ENCODE data around the gene WIZ.

Gene WIZ

GRCh38 chr19:15468675-15469512 is 19.1 kb upstream of the WIZ start:
- TF ChIP-seq, protein P1, sequence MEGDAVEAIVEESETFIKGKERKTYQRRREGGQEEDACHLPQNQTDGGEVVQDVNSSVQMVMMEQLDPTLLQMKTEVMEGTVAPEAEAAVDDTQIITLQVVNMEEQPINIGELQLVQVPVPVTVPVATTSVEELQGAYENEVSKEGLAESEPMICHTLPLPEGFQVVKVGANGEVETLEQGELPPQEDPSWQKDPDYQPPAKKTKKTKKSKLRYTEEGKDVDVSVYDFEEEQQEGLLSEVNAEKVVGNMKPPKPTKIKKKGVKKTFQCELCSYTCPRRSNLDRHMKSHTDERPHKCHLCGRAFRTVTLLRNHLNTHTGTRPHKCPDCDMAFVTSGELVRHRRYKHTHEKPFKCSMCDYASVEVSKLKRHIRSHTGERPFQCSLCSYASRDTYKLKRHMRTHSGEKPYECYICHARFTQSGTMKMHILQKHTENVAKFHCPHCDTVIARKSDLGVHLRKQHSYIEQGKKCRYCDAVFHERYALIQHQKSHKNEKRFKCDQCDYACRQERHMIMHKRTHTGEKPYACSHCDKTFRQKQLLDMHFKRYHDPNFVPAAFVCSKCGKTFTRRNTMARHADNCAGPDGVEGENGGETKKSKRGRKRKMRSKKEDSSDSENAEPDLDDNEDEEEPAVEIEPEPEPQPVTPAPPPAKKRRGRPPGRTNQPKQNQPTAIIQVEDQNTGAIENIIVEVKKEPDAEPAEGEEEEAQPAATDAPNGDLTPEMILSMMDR (IDR thresholded peaks at IDR 0.05; ENCODE audit: control insufficient read depth, extremely low read depth, insufficient read depth), result no peak
- DNase-seq (ENCODE audit: low read depth), result no peak
- no peak overlapping the region for H3K4me3 ChIP-seq (ENCODE audit: low read depth, low read length)

GRCh38 chr19:15467734-15468214 is 18.0 kb upstream of the WIZ start:
- no peak for DNase-seq (ENCODE audit: low read depth)
- TF ChIP-seq, protein P1 (IDR thresholded peaks at IDR 0.05; ENCODE audit: control insufficient read depth, extremely low read depth, insufficient read depth), result no peak
- H3K4me3 ChIP-seq (ENCODE audit: low read depth, low read length), result no peak overlapping the region

- no peak overlapping the region for H3K4me3 ChIP-seq (ENCODE audit: low read depth, low read length)
These were observed 17.3 kb upstream of the WIZ start for GRCh38 chr19:15466851-15467733.

DNA sequence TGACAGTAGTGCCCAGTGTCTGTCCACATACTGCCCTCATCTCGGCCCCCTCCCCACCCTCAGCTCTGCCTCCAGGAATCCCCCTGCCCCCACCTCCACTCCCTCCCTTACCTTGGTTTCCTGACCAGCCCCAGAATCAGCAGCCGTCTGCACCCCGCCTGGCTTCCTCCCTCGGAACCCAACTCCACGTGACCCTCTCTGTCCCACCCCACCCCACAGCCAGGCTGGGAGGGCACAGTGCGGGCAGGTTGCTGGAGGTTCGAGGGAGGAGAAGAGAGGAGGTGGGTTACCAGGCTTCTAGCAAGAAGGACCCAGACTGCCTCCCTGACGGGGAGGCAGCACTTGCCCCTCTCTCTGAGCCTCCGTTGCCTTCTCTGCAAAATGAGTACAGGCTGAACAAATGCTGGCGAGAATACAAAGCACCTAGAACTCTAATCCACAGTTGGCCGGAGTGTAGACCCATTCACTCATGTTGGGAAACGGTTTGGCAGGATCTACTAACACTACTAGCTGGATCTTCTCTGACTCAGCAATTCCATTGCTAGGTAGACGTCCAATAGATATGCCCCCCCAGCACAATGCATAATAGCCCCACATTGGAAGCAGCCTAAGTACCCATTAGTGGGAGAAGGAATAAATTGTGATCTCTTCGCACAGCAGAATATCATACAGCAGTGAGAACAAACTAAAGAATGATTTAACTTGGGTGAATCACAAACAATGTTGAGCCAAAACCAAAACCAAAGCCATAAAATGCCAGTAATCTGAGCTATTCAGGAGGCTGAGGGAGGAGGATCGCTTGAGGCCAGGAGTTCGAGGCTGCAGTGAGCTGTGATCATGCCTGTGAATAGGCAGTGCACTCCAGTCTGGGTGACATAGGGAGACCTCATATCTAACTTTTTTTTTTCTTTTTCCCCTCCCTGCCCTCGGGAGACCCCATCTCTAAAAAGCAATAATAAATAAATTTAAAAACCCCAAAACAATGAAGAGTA is 14.9 kb upstream of the WIZ start, which contains the start of gene RASAL3:
TSS of gene RASAL3 (minus strand) at position 151 of the 992 bp plus-strand sequence. CDS start 186 bp downstream, outside the sequence.
- no peak for DNase-seq (ENCODE audit: low read depth)
- no peak within 1 kb of the TSS for H3K4me3 ChIP-seq (ENCODE audit: low read depth, low read length)
- TF ChIP-seq, protein P1 (IDR thresholded peaks at IDR 0.05; ENCODE audit: control insufficient read depth, extremely low read depth, insufficient read depth), result no peak

More at GRCh38 chr19:15466851-15467733, 17.3 kb upstream of the WIZ start:
- TF ChIP-seq, protein P1 (IDR thresholded peaks at IDR 0.05; ENCODE audit: control insufficient read depth, extremely low read depth, insufficient read depth), result no peak
- DNase-seq (ENCODE audit: low read depth), result peak; percentile 94

- DNase-seq (ENCODE audit: low read depth), result no peak
- H3K4me3 ChIP-seq (ENCODE audit: low read depth, low read length), result no peak overlapping the region
- TF ChIP-seq, protein P1 (IDR thresholded peaks at IDR 0.05; ENCODE audit: control insufficient read depth, extremely low read depth, insufficient read depth), result no peak
These were observed 14.2 kb upstream of the WIZ start for GRCh38 chr19:15463861-15464371.

GRCh38 chr19:15461694-15462093 is 11.9 kb upstream of the WIZ start:
- no peak overlapping the region for H3K4me3 ChIP-seq (ENCODE audit: low read depth, low read length)
- TF ChIP-seq, protein P1 (IDR thresholded peaks at IDR 0.05; ENCODE audit: control insufficient read depth, extremely low read depth, insufficient read depth), result no peak
- no peak for DNase-seq (ENCODE audit: low read depth)

All from LNCaP clone FGC (cell line).